ENCODE results near the gene CCK. TPM values are rescaled to one million over a fixed set of nuclear protein-coding genes. Genes with fewer than 3 reads are reported as not detected.

CCK gene
- total RNA-seq, 3 donors from 2014 or later (not counting 1 experiment from before 2014, with no cell fraction given) = 0.54 TPM; not detected in 2

DNA sequence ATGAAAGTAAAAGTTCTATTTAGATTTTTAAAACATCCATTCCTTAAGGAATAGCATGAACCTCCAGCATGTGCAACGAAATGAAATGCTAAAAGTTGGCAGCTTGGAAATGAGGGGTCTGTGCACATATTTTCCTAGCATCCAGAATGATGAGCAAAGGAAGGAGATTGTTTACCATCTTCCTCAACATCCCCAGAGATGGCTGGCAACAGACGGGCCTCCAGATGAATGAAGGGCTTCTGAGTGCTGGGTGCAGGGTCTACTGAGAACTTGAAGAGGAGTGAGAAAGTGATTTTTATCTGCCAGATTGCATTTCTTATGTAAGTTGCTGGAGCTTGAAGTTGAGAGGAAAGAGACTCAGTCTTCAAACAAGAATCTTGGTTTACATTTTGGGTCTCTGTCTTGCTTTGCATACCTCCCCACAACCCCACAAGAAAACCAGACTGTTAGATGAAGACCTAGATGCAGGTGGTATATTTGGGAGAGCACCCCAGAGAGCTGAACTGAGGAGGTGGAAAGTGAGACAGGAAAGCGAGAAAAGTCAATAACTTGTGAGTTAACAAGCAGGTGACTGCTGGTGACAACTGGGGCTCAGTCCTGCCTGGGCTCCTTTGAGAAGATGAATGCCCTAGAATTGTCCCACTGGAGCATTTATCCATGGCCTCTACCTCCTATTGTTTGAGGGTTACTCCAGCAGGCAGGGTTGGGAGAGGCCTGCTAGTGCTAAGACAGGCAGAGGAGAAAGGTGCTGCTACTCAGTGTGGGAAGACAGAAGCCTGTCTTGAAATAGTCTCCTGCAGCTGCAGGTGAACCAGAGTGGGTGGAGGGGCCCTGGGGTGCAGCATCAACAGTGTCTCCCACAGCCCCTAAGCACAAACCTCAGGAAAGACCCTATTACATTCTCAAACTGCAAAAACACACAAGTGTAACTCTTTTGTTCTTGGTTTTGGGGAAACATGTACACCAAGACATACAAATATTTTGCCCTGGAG, 10.5 kb upstream of the CCK start:
- no peaks in the 10 kb centered on the region for H3K4me1 Mint-ChIP-seq
- no peaks in the 10 kb centered on the region for H3K4me1 ChIP-seq (ENCODE audit: control insufficient read depth, insufficient read depth, low read length)
- intact Hi-C loops (cut with micrococcal nuclease) = no loop called here
- no peaks in the 10 kb centered on the region for H3K27me3 ChIP-seq (ENCODE audit: control insufficient read depth, insufficient read depth, low read length)
- DNase-seq (no peak), ATAC-seq (peak in 1 of 3 donors; percentile 30)
- H3K27ac ChIP-seq (ENCODE audit: low read length) = no peak overlapping the region
- peaks cover 8% of the 10 kb centered on the region for H3K9me3 ChIP-seq (ENCODE audit: control insufficient read depth, insufficient read depth, low read length)
- 78% methylated on average over 2 of the region's 3 CpGs for WGBS (ENCODE audit: insufficient coverage)
- H3K27ac Mint-ChIP-seq = no peak overlapping the region
- TF ChIP-seq CTCF (IDR thresholded peaks at IDR 0.05) = no peak
- H3K4me3 Mint-ChIP-seq = no peak overlapping the region
- H3K36me3 Mint-ChIP-seq = no peaks in the 10 kb centered on the region
- H3K9me3 Mint-ChIP-seq = peaks cover 5 to 7% of the 10 kb centered on the region in 2 donors
- H3K4me3 ChIP-seq (ENCODE audit: low read length) = no peak overlapping the region
- H3K36me3 ChIP-seq (ENCODE audit: control insufficient read depth, insufficient read depth, low read length) = no peaks in the 10 kb centered on the region
- peaks cover 10 to 12% of the 10 kb centered on the region in 2 donors for H3K27me3 Mint-ChIP-seq (ENCODE audit: low read depth in 2 of 2)

- Histone ChIP-seq H3K27ac (ENCODE audit: low read length) (no peak overlapping the region), H3K4me1 (ENCODE audit: control insufficient read depth, insufficient read depth, low read length) (no peaks in the 10 kb centered on the region), H3K9me3 (ENCODE audit: control insufficient read depth, insufficient read depth, low read length) (peaks cover 6% of the 10 kb centered on the region), H3K36me3 (ENCODE audit: control insufficient read depth, insufficient read depth, low read length) (no peaks in the 10 kb centered on the region), H3K27me3 (ENCODE audit: control insufficient read depth, insufficient read depth, low read length) (no peaks in the 10 kb centered on the region), H3K4me3 (ENCODE audit: low read length) (no peak overlapping the region)
- ATAC-seq (no peak), DNase-seq (no peak)
- no peaks in the 10 kb centered on the region for H3K36me3 Mint-ChIP-seq
- TF ChIP-seq CTCF (IDR thresholded peaks at IDR 0.05) = no peak
- no peaks in the 10 kb centered on the region for H3K4me1 Mint-ChIP-seq
- intact Hi-C loops (cut with micrococcal nuclease) = no loop called here
- H3K27me3 Mint-ChIP-seq (ENCODE audit: low read depth in 2 of 2) = peaks cover 13 to 22% of the 10 kb centered on the region in 2 donors
- no peak overlapping the region for H3K4me3 Mint-ChIP-seq
- WGBS (ENCODE audit: insufficient coverage) = 57% methylated on average over 1 of the region's 1 CpG
- no peak overlapping the region for H3K27ac Mint-ChIP-seq
- H3K9me3 Mint-ChIP-seq = peaks cover 5% of the 10 kb centered on the region in 2 donors
Measured at GRCh38 chr3:42275217-42275616, 9.2 kb upstream of the CCK start.

GRCh38 chr3:42274266-42274665, 8.3 kb upstream of the CCK start:
- Mint-ChIP-seq H3K4me3 (no peak overlapping the region), H3K4me1 (no peaks in the 10 kb centered on the region), H3K27me3 (ENCODE audit: low read depth in 2 of 2) (peaks cover 16 to 23% of the 10 kb centered on the region in 2 donors), H3K9me3 (peaks cover 3% of the 10 kb centered on the region in 2 donors), H3K36me3 (no peaks in the 10 kb centered on the region), H3K27ac (no peak overlapping the region)
- Histone ChIP-seq H3K27ac (ENCODE audit: low read length) (no peak overlapping the region), H3K27me3 (ENCODE audit: control insufficient read depth, insufficient read depth, low read length) (no peaks in the 10 kb centered on the region), H3K36me3 (ENCODE audit: control insufficient read depth, insufficient read depth, low read length) (no peaks in the 10 kb centered on the region), H3K4me3 (ENCODE audit: low read length) (no peak overlapping the region), H3K9me3 (ENCODE audit: control insufficient read depth, insufficient read depth, low read length) (no peaks in the 10 kb centered on the region), H3K4me1 (ENCODE audit: control insufficient read depth, insufficient read depth, low read length) (no peaks in the 10 kb centered on the region)
- no peak for ATAC-seq
- intact Hi-C loops (cut with micrococcal nuclease) = no loop called here
- DNase-seq = no peak
- TF ChIP-seq CTCF (IDR thresholded peaks at IDR 0.05) = no peak

Data from natural killer cell (primary cell).